Naive thymus-derived CD8-positive, alpha-beta T cell (primary cell): ENCODE measurements around the gene STARD9. TPM values are rescaled to one million over a fixed set of nuclear protein-coding genes. Genes with fewer than 3 reads are reported as not detected.

Experiments used
- ATAC-seq, 2 donors: fragments of 150-1000 bp; cut with Tn5 transposase in 1 of 2; sonication (Bioruptor Pico), chemical (Tn5 transposase) in 1 of 2; 1 replicate in 1 of 2; 2 replicates in 1 of 2; pipeline ENCODE4 v1.10.0; 2021; ENCODE audit warnings: mild to moderate bottlenecking in 2 of 2, moderate library complexity in 2 of 2
- POLR2A ChIA-PET: fragments of 350-600 bp; sonication (Branson Sonifier 250); formaldehyde crosslinking; loops from one replicate; lab custom pipeline; 2021; ENCODE audit warnings: antibody characterized with exemption; lab: Charles Lee
- DNase-seq, 10 donors: peaks; one replicate each; pipeline versions ENCODE4 v3.0.0 to v3.0.0-alpha.2; 2020 to 2022
- H3K27ac Mint-ChIP-seq, 10 donors: one replicate each; pipeline ENCODE4 v1.8.0; 2020 to 2022; ENCODE audit warnings: mild to moderate bottlenecking in 10 of 10, mixed read lengths in 10 of 10, moderate library complexity in 4 of 10, inconsistent platforms in 1 of 10
- H3K27me3 Mint-ChIP-seq, 5 donors: one replicate each; pipeline ENCODE4 v1.8.0; 2021 to 2022; ENCODE audit warnings: mixed read lengths in 5 of 5
- H3K36me3 Mint-ChIP-seq, 3 donors: one replicate each; pipeline ENCODE4 v1.8.0; 2020 to 2022; ENCODE audit warnings: mixed read lengths in 3 of 3, mild to moderate bottlenecking in 2 of 3, inconsistent platforms in 1 of 3
- H3K4me1 Mint-ChIP-seq, 4 donors: one replicate each; pipeline ENCODE4 v1.8.0; 2021 to 2022; ENCODE audit warnings: mixed read lengths in 4 of 4
- H3K4me3 Mint-ChIP-seq, 10 donors: one replicate each; pipeline ENCODE4 v1.8.0; 2020 to 2022; ENCODE audit warnings: mild to moderate bottlenecking in 10 of 10, mixed read lengths in 10 of 10, moderate library complexity in 6 of 10, inconsistent platforms in 1 of 10
- H3K9me3 Mint-ChIP-seq, 9 donors: one replicate each; pipeline ENCODE4 v1.8.0; 2020 to 2022; ENCODE audit warnings: mixed read lengths in 9 of 9, mild to moderate bottlenecking in 3 of 9, inconsistent platforms in 1 of 9, moderate library complexity in 1 of 9
- polyA plus RNA-seq, 3 donors: library from polyadenylated mRNA; unstranded; fragments of 300-500 nt; fragmentation: Illumina TruSeq; gene quantifications; one replicate each; pipeline ENCODE4 v1.2.3, GENCODE V29; 2021
- total RNA-seq, 8 experiments: library from RNA in 2 of 8; stranded (reverse) in 2 of 8; gene quantifications; one replicate each; pipeline ENCODE4 v1.2.3 and lab custom pipeline; 2021 to 2026

STARD9 gene
- total and polyA plus RNA-seq, 5 experiments from 2014 or later: 0.10 to 13.7 (median 0.53) TPM

GRCh38 chr15:42558739-42559138 is 16.7 kb upstream of the STARD9 start:
- no peak overlapping the region for H3K4me3 Mint-ChIP-seq
- ATAC-seq (no peak), DNase-seq (no peak)
- peaks cover 0 to 57% (median 5%) of the 10 kb centered on the region in 3 donors for H3K36me3 Mint-ChIP-seq
- no peak overlapping the region for H3K27ac Mint-ChIP-seq
- peaks cover 0 to 12% (median 7%) of the 10 kb centered on the region in 4 donors for H3K4me1 Mint-ChIP-seq
- H3K9me3 Mint-ChIP-seq: no peaks in the 10 kb centered on the region
- POLR2A ChIA-PET: no interaction called here
- no peaks in the 10 kb centered on the region for H3K27me3 Mint-ChIP-seq

GRCh38 chr15:42576040-42576594 is 711 bp downstream of the STARD9 start:
- ATAC-seq: no peak
- peak in 1 of 10 donors; percentile 6 for DNase-seq

GRCh38 chr15:42576776-42577175 is 1.4 kb downstream of the STARD9 start:
- no peak for ATAC-seq
- Mint-ChIP-seq H3K4me1 (peaks cover 17 to 46% (median 44%) of the 10 kb centered on the region in 4 donors), H3K9me3 (no peaks in the 10 kb centered on the region), H3K27me3 (peaks cover 0 to 10% (median 0%) of the 10 kb centered on the region in 5 donors), H3K27ac (peak overlapping the region in 9 of 10 donors; percentile 4 to 92 (median 37)), H3K4me3 (peak overlapping the region; percentile 87 to 97 (median 92)), H3K36me3 (peaks cover 0 to 3% (median 0%) of the 10 kb centered on the region in 3 donors)
- DNase-seq: no peak
- POLR2A ChIA-PET: interaction anchor here (1.4 to 2.9 kb wide), 2 partner anchors 29 to 86 kb away, joined by 4 to 14 read pairs; partner anchors contain the start of genes HAUS2, LRRC57 and ZNF106

More at GRCh38 chr15:42576040-42576594, 711 bp downstream of the STARD9 start:
- H3K36me3 Mint-ChIP-seq: peaks cover 0 to 3% (median 0%) of the 10 kb centered on the region in 3 donors
- peak overlapping the region; percentile 13 to 92 (median 82) for H3K27ac Mint-ChIP-seq
- H3K4me1 Mint-ChIP-seq: peaks cover 16 to 40% (median 38%) of the 10 kb centered on the region in 4 donors
- H3K9me3 Mint-ChIP-seq: no peaks in the 10 kb centered on the region
- POLR2A ChIA-PET: interaction anchor here (0.6 to 2.9 kb wide), 10 partner anchors 8 to 303 kb away, joined by 3 to 14 read pairs (median 7); partner anchors contain the start of genes GANC, HAUS2, LRRC57 and TMEM87A
- H3K27me3 Mint-ChIP-seq: peaks cover 0 to 10% (median 0%) of the 10 kb centered on the region in 5 donors
- H3K4me3 Mint-ChIP-seq: peak overlapping the region; percentile 87 to 97 (median 92)

- ATAC-seq (no peak), DNase-seq (no peak)
- H3K4me1 Mint-ChIP-seq: peaks cover 17 to 54% (median 52%) of the 10 kb centered on the region in 4 donors
- H3K4me3 Mint-ChIP-seq: peak overlapping the region in 3 of 10 donors; percentile 18 to 53 (median 43)
- POLR2A ChIA-PET: interaction anchor here (1.4 to 2.9 kb wide), 2 partner anchors 29 to 86 kb away, joined by 4 to 14 read pairs; partner anchors contain the start of genes HAUS2, LRRC57 and ZNF106
- no peak overlapping the region for H3K27ac Mint-ChIP-seq
- peaks cover 0 to 10% (median 0%) of the 10 kb centered on the region in 5 donors for H3K27me3 Mint-ChIP-seq
- H3K9me3 Mint-ChIP-seq: no peaks in the 10 kb centered on the region
- H3K36me3 Mint-ChIP-seq: peaks cover 0 to 3% (median 0%) of the 10 kb centered on the region in 3 donors
Observed at GRCh38 chr15:42577514-42578031, 2.2 kb downstream of the STARD9 start.

GRCh38 chr15:42578984-42579537 is 3.7 kb downstream of the STARD9 start:
- Mint-ChIP-seq H3K27me3 (peaks cover 0 to 10% (median 0%) of the 10 kb centered on the region in 5 donors), H3K9me3 (no peaks in the 10 kb centered on the region), H3K27ac (peak overlapping the region in 5 of 10 donors; percentile 4 to 94 (median 43)), H3K4me3 (peak overlapping the region in 6 of 10 donors; percentile 2 to 43 (median 12)), H3K36me3 (peaks cover 0 to 3% (median 0%) of the 10 kb centered on the region in 3 donors), H3K4me1 (peaks cover 21 to 69% (median 63%) of the 10 kb centered on the region in 4 donors)
- DNase-seq (no peak), ATAC-seq (no peak)
- POLR2A ChIA-PET: no interaction called here

- peak; percentile 69 to 88 (median 76) for DNase-seq
- Mint-ChIP-seq H3K36me3 (peaks cover 0 to 3% (median 0%) of the 10 kb centered on the region in 3 donors), H3K4me1 (peaks cover 21 to 59% (median 55%) of the 10 kb centered on the region in 4 donors), H3K4me3 (peak overlapping the region; percentile 82 to 97 (median 92)), H3K9me3 (no peaks in the 10 kb centered on the region), H3K27me3 (peaks cover 0 to 9% (median 0%) of the 10 kb centered on the region in 5 donors), H3K27ac (peak overlapping the region; percentile 91 to 99 (median 96))
- ATAC-seq: peak; percentile 99
- POLR2A ChIA-PET: interaction anchor here (0.6 to 3.2 kb wide), 12 partner anchors 10 to 748 kb away, joined by 3 to 26 read pairs (median 6); partner anchors contain the start of genes HAUS2, LCMT2, LRRC57 and SNAP23
Observed at GRCh38 chr15:42581272-42581730, 5.9 kb downstream of the STARD9 start.

- DNase-seq: no peak
- peak overlapping the region in 2 of 10 donors; percentile 89 to 91 for H3K4me3 Mint-ChIP-seq
- no peaks in the 10 kb centered on the region for H3K9me3 Mint-ChIP-seq
Observed at GRCh38 chr15:42582569-42583375, 7.4 kb downstream of the STARD9 start.

GRCh38 chr15:42584031-42584765 is 8.8 kb downstream of the STARD9 start:
- Mint-ChIP-seq H3K27me3 (no peaks in the 10 kb centered on the region), H3K27ac (peak overlapping the region in 1 of 10 donors; percentile 65), H3K9me3 (no peaks in the 10 kb centered on the region), H3K36me3 (peaks cover 0 to 4% (median 0%) of the 10 kb centered on the region in 3 donors), H3K4me1 (peaks cover 14 to 46% (median 44%) of the 10 kb centered on the region in 4 donors), H3K4me3 (no peak overlapping the region)
- no peak for ATAC-seq
- POLR2A ChIA-PET: interaction anchor here (0.7 to 1.2 kb wide), 2 partner anchors 9 to 27 kb away, joined by 3 to 5 read pairs; partner anchors contain the start of gene STARD9
- no peak for DNase-seq

More at GRCh38 chr15:42582569-42583375, 7.4 kb downstream of the STARD9 start:
- Mint-ChIP-seq H3K36me3 (peaks cover 0 to 3% (median 0%) of the 10 kb centered on the region in 3 donors), H3K27me3 (peaks cover 0 to 4% (median 0%) of the 10 kb centered on the region in 5 donors), H3K27ac (peak overlapping the region; percentile 75 to 99 (median 96)), H3K4me1 (peaks cover 16 to 50% (median 46%) of the 10 kb centered on the region in 4 donors)
- ATAC-seq: no peak
- POLR2A ChIA-PET: interaction anchor here (0.7 to 3.2 kb wide), 6 partner anchors 18 to 152 kb away, joined by 3 to 26 read pairs (median 4); partner anchors contain the start of genes HAUS2 and LRRC57

GRCh38 chr15:42590619-42591237 is 15.3 kb downstream of the STARD9 start:
- DNase-seq: no peak
- Mint-ChIP-seq H3K4me1 (peaks cover 0 to 3% (median 0%) of the 10 kb centered on the region in 4 donors), H3K4me3 (no peak overlapping the region), H3K27me3 (no peaks in the 10 kb centered on the region), H3K27ac (peak overlapping the region in 2 of 10 donors; percentile 7 to 81), H3K36me3 (peaks cover 0 to 11% (median 10%) of the 10 kb centered on the region in 3 donors), H3K9me3 (no peaks in the 10 kb centered on the region)
- POLR2A ChIA-PET: interaction anchor here (0.8 kb wide), 1 partner anchor 9 kb away, joined by 4 read pairs; no protein-coding TSS in a partner anchor
- ATAC-seq: no peak

GRCh38 chr15:42591238-42591934 is 16.0 kb downstream of the STARD9 start:
- Mint-ChIP-seq H3K36me3 (peaks cover 0 to 11% (median 10%) of the 10 kb centered on the region in 3 donors), H3K4me3 (no peak overlapping the region), H3K27me3 (no peaks in the 10 kb centered on the region), H3K27ac (no peak overlapping the region), H3K9me3 (no peaks in the 10 kb centered on the region), H3K4me1 (peaks cover 0 to 3% (median 0%) of the 10 kb centered on the region in 4 donors)
- DNase-seq: no peak
- POLR2A ChIA-PET: interaction anchor here (0.8 to 1.7 kb wide), 2 partner anchors 10 kb away, joined by 4 to 6 read pairs; no protein-coding TSS in a partner anchor
- ATAC-seq: peak in 1 of 2 donors; percentile 37
